GM12874 (cell line): ENCODE results near the gene CACNA1F.

ENCODE experiments used
- CTCF ChIP-seq: IDR thresholded peaks from 2 replicates; pipeline ENCODE4 v1.5.1; 2011; ENCODE audit warnings: low read depth, mild to moderate bottlenecking, control low read depth, low read length, moderate library complexity; ENCODE audit not compliant: insufficient read depth

CACNA1F gene

GRCh38 chrX:49187028-49187394 is 46.1 kb downstream of the CACNA1F start:
- no peak for TF ChIP-seq CTCF

GRCh38 chrX:49186125-49187027 is 46.8 kb downstream of the CACNA1F start, which contains the start of gene PRICKLE3:
Gene PRICKLE3 (minus strand): TSS chrX:49186373. CDS start chrX:49186297, 76 bp downstream.
- peak; percentile 65 for TF ChIP-seq CTCF

GRCh38 chrX:49184294-49185281 is 48.6 kb downstream of the CACNA1F start:
- no peak for TF ChIP-seq CTCF

GRCh38 chrX:49183701-49184281 is 49.3 kb downstream of the CACNA1F start:
- no peak for TF ChIP-seq CTCF

GRCh38 chrX:49179358-49179757 is 53.8 kb downstream of the CACNA1F start:
- no peak for TF ChIP-seq CTCF

- TF ChIP-seq CTCF: no peak
Observed at GRCh38 chrX:49178537-49178936, 54.6 kb downstream of the CACNA1F start.
